ENCODE results near the gene BEST1.
"Not testable (repeated sequence)": the region's sequence is repeated elsewhere in the genome, so short reads cannot be mapped to it uniquely, and the experiment has no call there.

The BEST1 gene

GRCh38 chr11:61964058-61964665 lies 14.0 kb downstream of the BEST1 start:
- no peak for DNase-seq (ENCODE audit: low spot score)

- DNase-seq (ENCODE audit: low spot score), result not testable (repeated sequence)
These were observed 14.6 kb downstream of the BEST1 start for GRCh38 chr11:61964666-61965271.

- peak; percentile 25 for DNase-seq (ENCODE audit: low spot score)
These were observed 16.6 kb downstream of the BEST1 start for GRCh38 chr11:61966734-61967115.

GRCh38 chr11:61967116-61967923 lies 17.2 kb downstream of the BEST1 start, which contains the start of gene FTH1:
TSS of gene FTH1 (minus strand) at chr11:61967634. CDS start at chr11:61967425, 209 bp downstream.
- DNase-seq (ENCODE audit: low spot score), result peak; percentile 89

- peak; percentile 24 for DNase-seq (ENCODE audit: low spot score)
These were observed 18.0 kb downstream of the BEST1 start for GRCh38 chr11:61967924-61968757.

- no peak for DNase-seq (ENCODE audit: low spot score)
These were observed 18.7 kb downstream of the BEST1 start for GRCh38 chr11:61968758-61969390.

GRCh38 chr11:61969391-61969758 lies 19.2 kb downstream of the BEST1 start:
- no peak for DNase-seq (ENCODE audit: low spot score)

- no peak for DNase-seq (ENCODE audit: low spot score)
These were observed 19.9 kb downstream of the BEST1 start for GRCh38 chr11:61969838-61970662.

- peak; percentile 41 for DNase-seq (ENCODE audit: low spot score)
These were observed 21.3 kb downstream of the BEST1 start for GRCh38 chr11:61971248-61972111.

GRCh38 chr11:61972112-61972671 lies 22.0 kb downstream of the BEST1 start:
- no peak for DNase-seq (ENCODE audit: low spot score)

- DNase-seq (ENCODE audit: low spot score), result no peak
These were observed 22.7 kb downstream of the BEST1 start for GRCh38 chr11:61972672-61973475.

GRCh38 chr11:61973476-61974162 lies 23.5 kb downstream of the BEST1 start:
- DNase-seq (ENCODE audit: low spot score), result no peak

GRCh38 chr11:61974766-61975631 lies 24.8 kb downstream of the BEST1 start:
- no peak for DNase-seq (ENCODE audit: low spot score)

- no peak for DNase-seq (ENCODE audit: low spot score)
These were observed 25.7 kb downstream of the BEST1 start for GRCh38 chr11:61975638-61976419.

GRCh38 chr11:61976420-61976800 lies 26.3 kb downstream of the BEST1 start:
- DNase-seq (ENCODE audit: low spot score), result no peak

- no peak for DNase-seq (ENCODE audit: low spot score)
These were observed 26.8 kb downstream of the BEST1 start for GRCh38 chr11:61976813-61977475.
